Activated CD4-positive, alpha-beta T cell treated with anti-CD3 and anti-CD28 coated beads for 4 hours (primary cell): ENCODE measurements around the gene TIPARP.
"Not testable (repeated sequence)": the region's sequence is repeated elsewhere in the genome, so short reads cannot be mapped to it uniquely, and the experiment has no call there.

Source experiments
- DNase-seq, 2 donors: peaks; one replicate each; pipeline ENCODE4 v3.0.0-alpha.2; 2020

The TIPARP gene

DNA sequence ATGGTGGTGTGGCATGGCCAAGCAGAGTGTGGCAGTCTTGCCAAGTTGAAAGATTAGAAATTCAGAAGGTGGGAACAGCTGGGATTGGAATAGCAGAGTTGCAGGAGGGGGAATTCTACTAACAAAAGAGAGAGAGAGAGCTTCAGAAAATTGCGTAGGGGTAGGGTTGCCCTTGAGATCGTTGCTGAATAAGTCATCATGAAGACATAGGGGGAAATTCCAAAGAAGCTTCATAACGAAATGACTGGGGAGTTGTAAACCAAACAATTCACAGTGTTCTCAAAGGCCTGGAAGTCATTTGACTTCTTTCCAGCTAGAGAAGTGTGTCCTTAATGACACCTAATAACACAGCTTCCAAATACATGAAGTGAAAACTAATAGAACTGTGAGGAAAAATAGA lies 26.3 kb upstream of the TIPARP start:
- no peak for DNase-seq

DNA sequence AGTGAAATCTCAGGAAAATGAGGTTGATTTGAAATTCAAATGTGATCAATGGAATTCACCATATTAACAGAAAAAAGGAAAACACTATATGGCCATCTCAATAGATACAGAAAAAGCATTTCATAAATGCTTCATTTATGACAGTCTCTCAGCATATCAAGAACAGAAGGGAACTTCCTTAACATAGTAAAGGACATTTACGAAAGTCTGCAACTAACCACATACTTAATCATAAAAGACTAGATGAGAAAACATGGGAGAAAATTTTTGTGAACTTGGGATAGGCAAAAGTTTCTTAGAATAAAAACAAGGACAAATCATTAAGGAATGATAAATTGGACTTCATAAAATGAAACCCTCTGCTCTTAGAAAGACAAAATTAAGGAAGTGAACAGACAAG lies 24.7 kb upstream of the TIPARP start:
- no peak for DNase-seq

DNA sequence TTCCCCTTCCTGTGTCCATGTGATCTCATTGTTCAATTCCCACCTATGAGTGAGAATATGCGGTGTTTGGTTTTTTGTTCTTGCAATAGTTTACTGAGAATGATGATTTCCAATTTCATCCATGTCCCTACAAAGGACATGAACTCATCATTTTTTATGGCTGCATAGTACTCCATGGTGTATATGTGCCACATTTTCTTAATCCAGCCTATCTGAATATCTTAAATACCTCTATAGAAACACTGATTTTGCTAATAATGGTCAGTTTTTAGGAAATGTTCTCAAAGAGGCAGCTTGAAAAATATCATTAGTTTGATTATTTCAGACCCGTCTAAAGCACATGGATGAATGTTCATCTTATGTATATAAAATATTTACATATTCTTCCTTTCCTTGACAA lies 21.7 kb upstream of the TIPARP start:
- DNase-seq = not testable (repeated sequence)

DNA sequence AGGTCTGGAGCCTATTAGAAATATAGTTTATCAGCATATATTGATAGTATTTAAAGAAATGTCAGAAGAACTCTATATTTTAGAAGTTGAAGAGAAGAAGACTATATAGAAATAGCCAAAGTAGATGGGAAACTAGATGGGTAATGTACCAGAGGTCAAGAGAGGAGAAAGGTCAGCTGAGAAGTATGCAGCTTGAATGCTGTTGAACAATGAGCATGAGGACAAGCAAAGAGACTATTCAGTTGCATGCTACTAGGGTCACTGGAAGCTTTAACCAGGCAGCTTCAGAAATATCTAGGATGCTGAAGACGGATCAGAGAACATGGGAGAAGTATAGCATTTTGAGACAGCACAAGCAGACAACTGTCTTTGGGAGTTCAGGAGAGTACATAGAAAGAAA lies 19.6 kb upstream of the TIPARP start:
- DNase-seq = no peak

DNA sequence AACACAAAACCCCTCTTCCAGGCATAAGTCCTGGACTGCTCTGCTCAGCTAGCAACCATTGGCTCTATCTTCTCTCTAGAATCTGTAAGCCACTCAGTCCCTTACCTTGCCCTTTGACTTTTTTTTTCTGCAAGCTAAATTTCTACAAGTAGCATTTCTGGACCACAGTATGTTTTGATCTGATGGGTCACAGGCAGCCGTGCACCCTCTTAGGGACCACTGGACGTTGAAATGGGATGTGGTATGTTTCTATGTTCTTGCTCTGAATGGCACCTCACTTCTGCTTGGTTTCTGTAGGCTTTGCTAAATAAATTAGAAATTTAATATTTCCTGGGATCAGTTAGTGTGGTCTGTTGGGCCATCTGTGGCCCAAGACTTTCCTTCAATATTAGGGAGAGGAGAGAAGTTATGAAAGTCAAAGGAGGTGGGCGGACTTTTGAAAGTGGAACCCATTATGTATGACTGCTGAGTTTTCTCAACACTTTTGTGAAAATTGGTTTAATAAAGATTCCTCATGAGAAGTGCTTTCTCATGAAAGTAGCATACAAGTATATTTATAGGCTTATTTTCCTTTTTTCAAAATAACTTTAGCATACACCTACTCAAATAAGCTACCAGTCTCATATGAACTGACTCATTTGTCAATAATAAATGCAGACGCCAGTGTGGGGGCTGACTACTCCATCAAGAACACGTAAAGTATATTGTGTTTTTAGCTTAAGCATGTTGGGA lies 18.4 kb upstream of the TIPARP start:
- no peak for DNase-seq

DNA sequence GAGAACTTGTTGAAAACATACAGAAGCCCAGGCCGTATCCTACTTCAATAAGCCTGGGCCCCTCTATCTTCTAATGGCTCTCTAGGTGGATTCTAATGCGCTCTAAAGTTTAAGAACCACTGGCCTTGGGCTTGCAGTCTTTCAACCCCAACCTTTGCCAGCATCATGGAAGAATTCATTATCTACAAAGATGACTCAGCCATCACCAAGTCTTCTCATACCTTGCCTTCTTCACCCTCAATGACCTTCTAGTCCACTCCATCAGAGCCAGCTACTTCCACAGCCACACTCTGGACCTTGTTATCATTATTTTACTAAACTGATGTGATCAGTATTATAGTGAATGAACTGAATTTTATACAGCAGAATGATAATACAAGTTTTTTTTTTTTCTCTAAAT lies 16.9 kb upstream of the TIPARP start:
- no peak for DNase-seq

DNA sequence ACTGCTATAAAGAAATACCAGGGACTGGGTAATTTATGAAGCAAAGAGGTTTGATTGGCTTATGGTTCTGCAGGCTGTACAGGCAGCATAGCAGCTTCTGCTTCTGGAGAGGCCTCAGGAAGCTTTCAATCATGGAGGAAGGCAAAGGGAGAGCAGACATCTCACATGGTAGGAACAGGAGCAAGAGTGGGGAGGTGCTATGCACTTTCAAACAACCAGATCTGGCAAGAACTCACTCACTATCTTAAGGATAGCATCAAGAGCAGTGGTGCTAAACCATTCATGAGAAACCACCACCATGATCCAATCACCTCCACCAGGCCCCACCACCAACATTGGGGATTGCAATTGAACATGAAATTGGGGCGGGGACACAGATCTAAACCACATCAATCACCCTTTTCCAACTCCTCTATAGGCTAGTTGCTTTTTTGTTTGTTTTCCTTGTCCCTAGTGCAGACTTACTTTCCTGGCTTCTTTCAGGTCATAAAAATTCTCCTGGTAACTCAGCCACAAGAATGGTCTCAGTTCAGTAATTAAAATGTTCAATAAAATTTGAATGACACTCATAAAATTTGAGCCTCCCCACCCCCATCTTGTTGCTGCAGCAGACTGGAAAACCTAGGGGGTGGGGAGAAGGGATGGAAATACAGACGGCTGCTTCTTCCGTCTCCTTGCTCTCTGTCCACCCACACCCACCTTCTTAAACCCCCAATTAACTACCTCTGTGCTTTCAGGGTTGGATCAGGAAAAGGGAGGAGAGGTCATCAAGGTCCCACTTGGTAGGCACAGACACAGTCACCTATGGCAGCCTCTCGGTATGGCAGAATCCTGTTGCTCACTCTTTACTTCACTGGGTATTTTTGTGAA lies 16.3 kb upstream of the TIPARP start:
- DNase-seq = no peak

DNA sequence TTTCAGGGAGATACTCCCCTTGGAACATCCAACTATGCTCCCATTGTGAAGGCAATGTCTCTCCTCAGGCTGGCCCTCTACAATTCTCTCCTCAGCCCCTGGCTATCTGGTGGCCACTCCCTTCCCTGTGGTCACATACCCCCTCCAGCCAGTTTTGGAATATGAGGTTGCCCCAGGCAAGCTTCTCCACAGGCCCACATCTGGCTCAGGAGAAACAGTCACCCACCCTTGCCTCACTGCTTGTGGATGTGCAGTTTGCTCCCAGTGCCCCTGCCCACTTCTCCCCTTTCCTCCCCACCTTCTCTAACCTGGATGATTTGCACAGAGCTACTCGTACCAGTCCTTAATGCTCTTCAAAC lies 15.7 kb upstream of the TIPARP start:
- no peak for DNase-seq

DNA sequence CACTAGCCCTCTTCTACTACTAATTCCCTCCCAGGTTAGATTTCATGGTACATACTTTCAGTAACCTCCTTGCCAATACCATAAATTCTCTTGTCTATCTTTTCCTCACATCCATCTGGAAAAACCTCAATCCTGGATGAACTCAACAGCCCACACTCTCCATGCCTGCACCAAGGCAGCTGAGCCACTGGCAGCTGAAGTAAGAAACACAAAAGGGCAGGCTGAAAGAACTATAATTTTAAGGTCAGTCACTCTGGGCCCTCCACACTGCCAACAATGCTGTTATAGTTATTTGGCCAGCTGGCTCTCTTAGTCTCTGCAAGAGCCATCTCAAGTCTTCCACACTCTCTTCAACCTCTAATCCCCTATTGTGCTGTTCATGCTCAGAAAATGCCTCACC lies 15.1 kb upstream of the TIPARP start:
- no peak for DNase-seq

DNA sequence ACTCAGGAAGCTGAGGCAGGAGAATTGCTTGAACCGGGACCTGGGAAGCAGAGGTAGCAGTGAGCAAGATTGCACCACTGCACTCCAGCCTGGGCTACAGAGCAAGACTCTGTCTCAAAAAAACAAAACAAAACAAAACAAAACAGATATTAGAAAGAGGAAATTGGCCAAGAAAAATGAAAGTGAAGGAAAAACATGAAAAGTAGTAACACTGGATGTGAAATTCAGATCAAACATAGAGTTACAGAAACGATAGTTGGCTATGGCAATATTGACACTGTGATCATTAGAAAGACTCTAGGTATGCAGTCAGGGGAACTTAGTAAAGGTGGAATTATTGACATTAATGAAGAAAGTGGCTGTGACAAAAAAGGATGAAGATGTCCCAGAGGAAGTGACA lies 13.2 kb upstream of the TIPARP start:
- DNase-seq = no peak

DNA sequence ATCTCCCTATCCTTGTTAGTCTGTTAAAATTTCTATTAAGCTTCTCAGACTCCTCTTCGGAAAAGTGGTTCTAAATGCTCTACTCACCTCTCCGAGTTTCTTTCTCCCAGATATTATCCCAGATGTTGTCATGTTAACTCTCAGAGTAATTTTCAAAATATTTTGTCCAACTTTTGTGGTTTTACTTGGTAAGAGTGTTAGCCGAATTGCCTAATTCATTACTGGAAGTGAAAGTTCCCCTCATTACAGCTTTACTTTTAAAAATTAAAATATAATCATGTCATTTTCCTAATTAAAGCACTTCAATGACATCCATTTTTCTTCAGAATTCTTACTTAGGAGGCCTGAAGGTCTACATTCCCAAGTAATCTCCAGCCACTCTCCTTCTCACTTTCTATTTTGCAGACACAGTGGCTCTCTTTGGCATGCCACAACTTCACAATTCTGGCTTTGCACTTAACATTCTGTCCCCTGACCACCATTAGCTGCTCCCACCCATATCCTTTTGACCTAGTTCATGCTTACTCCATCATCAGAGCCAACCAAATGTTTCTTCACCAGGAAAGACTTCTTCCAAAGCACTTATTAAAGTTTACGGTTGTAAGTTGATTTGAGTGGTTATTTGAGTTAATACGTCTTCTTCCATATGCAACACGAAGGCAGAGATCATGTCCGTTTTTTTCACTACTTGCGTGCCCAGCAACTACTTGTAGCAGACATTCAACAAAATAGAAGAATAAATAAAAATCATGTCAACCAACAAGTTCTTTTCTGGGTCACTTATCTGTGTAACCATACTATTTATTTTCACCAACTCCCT lies 10.2 kb upstream of the TIPARP start:
- DNase-seq = no peak

DNA sequence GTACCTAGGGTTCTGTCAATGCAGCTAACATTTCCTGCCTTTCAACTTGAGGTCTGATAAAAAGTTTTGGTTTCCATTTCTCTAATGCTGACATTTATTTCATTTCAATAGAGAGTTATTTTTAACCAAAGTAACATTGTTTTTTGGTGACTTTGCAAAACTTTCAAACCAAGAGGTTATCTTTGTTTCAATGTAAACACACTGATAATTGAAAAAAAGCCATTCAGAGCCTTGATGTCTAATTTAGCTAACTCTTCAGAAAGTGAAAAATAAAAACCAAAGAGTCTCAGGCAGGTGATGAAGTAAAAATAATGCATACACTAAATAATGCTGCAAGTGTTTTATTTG lies 9.6 kb upstream of the TIPARP start:
- DNase-seq = no peak

DNA sequence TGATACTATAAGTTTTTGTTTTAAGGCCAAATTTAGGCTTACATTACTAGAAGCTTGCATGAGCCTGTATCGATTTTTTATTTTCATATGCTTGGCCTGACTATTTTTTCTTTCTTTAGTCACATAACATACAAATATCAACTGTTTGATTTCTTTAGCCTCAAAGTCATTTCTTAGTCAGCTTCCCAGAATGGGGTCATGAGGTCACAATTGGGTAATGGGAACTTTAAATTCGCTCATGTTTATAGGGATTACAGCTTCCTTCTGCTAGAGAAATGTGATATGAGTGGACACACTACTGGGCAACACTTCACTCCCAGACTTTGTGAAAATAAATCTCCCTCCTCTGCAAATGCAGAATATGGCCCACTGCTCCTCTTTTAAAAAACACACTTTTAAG lies 9.1 kb upstream of the TIPARP start:
- DNase-seq = no peak

DNA sequence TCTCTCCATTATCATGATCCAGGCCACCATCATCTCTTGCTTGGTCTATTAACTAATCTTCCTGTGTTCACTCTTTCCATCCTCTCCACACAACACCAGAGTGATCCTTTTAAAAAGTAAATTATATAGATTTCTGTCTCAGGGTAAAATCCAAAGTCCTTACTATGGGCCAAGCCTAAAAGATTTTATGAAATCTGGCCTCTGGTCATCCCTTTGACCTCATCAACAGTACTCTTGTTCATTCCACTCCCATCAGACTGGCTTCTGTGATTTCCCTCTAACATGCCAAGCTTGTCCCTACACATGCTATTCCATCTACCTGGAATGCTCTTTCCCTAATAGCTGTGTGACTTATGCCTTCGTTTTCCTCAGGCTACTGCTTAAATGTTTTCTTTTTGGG lies 8.3 kb upstream of the TIPARP start:
- DNase-seq = no peak

DNA sequence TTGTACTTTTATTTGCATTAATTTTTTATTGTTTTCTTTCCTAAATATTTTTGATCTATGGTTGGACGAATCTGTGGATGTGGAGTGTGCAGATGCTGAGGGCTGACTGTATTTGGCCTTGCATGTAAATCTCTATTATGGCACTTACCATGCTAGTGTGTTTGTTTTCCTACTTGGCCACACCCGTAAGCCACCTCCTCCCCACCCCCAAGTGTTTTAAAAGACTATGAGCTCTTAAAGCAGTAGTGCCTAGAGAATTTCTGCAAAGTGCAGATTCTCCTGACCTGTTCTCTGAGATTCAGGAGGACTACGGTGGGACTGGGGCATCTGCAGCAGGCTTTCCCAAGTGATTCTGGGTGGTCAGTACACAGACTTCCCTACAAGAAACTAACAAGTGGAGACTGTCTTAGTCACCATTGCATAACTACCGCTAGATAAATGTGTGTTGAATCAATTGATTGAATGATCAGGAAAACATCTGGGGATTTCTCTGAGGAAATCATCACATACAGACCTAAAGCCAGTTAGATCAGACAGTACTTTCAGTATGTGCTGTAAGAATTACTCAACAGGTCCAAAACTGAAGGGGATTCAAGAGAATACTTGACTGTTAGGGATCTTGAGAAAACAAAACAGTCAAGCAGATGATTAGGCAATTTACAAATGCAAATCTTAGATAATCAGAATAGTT lies 6.2 kb upstream of the TIPARP start:
- no peak for DNase-seq

DNA sequence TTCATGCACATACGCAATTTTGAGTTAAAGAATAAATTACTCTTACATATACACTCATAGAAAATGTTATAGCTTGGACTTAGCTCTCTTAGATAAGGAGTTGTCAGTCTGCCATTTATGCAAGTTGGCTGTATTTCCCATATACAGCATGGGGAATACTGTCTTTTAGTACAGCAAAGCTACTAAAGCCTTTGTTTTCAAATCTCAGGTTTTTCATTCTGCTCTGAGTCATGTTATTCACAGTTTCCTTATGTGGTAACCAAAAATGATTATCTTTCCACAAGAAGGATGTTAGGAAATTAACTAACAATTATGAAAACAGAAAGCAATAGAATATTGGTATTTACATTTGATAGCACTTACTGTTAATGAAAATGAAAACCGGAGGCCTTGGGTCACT lies 4.3 kb upstream of the TIPARP start:
- no peak for DNase-seq

DNA sequence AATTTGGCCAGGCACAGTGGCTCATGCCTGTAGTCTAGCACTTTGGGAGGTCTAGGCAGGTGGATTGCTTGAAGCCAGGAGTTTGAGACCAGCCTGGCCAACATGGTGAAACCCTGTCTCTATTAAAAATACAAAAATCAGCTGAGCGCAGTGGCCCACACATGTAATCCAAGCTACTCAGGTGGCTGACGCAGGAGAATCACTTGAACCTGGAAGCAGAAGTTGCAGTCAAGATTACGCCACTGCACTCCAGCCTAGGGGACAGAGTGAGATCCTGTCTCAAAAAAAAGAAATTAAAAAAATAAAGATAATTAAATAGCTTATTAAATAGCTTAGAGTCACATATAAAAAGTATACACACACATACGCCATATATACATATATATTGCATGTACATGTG lies 3.7 kb upstream of the TIPARP start:
- no peak for DNase-seq

DNA sequence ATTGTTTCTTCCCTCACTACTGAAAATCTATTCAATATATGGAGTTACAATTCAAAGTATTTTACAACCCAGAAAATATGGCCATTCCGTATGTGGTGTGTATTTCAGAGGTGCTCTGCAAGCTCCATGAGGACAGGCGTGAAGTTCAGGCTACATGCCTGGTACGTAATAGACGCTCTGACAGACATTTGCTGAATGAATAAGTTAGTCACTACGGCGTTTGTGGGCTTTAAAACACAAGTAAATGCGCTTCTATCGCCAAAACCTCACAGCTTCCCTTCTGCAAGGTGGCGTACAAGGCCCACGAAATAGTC lies 701 bp upstream of the TIPARP start:
- no peak for DNase-seq

DNA sequence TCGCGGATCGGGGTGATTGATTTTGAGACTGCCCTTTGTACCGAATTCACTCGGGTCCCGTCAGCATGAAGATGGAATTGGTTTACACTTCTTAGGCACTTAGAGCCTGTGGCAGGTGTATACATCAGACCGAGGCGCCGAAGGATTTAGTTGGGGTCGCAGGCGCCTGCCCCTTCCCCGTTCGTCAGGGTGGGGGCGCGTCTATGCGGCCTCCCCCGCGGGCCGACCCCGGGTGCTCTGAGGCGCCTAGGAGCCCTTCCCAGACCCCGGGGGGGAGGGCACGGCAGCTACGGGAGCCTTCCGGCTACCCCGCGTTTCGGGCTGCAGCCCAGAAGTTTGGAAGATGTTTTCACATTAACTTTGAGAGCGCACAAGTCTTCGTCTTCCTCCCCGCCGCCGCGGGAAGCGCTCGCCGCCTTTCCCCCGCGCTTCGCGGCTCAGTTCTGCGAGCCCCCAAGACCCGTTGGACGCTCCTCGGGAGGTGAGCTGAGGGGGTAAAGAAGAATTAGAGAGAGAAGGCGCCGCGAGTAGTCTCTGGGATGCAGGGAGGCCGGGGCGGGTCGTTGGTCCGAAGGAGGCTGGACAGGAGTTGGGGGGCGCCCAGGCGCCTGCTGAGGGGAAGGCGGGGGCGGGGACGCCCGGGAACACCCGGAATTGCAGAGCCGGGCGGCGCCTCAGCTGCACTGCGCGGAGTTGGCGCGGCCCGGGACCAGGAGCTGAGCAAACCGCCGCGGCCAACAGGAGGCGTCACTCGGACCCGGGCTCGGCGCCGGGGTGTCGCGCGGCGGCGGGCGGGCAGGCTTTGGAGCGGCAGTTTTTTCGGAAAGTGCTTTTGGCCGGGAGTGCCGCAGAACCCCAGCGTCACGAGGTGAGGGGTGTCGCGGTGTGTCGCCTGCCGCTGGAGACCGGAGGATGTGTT lies 780 bp downstream of the TIPARP start:
- peak; percentile 24 to 45 for DNase-seq

DNA sequence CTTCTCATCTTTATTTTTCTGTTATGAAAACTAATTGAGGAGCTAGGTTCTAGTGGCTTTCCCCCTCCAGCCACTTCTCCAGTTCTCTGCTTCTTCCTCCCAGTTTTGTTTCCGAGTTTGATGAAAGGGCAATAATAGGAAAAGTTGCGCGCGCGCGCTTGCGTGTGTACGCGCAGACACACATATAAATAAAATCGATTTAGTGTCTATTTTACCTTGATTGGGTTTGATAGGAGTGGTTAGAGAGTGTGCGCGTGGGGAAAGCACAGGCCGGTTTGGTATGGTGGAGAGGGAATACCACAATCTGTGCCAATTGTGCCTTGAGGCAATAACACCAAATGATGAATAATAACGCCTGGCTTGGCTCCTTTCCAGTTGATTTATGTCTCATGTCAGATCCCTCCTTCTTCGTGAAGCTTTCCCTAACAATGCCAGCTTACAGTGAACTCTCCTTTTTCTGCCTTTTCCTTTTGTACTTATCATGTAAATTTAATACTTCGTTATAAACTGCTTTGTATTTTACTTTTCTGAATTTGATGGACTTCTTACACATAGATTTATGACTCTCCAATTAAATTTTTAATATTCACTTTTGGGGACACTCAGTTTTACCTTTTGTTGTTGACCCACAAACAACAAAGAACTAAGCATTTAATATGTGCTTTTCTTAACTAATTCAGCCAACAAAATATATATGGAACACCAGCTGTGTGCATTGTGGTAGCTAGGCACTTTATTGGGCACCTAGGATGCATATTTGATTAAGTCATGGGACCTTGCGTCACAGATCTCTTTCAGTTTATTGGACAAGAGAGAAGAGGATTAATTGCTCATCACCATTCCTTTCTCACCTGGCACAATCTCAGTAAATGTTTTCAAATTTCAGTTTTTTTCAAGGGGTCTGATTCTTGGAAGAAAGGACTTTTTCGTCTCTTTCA lies 1.7 kb downstream of the TIPARP start:
- DNase-seq = peak; percentile 24 to 26
